T1000 (cell line): ENCODE data around the gene KSR2.
"Not testable (repeated sequence)": the region's sequence is repeated elsewhere in the genome, so short reads cannot be mapped to it uniquely, and the experiment has no call there.

Source experiments
- DNase-seq: peaks from one replicate; lab custom pipeline; 2025; ENCODE audit warnings: mixed read lengths; lab: John Stamatoyannopoulos, UW

The KSR2 gene

DNA sequence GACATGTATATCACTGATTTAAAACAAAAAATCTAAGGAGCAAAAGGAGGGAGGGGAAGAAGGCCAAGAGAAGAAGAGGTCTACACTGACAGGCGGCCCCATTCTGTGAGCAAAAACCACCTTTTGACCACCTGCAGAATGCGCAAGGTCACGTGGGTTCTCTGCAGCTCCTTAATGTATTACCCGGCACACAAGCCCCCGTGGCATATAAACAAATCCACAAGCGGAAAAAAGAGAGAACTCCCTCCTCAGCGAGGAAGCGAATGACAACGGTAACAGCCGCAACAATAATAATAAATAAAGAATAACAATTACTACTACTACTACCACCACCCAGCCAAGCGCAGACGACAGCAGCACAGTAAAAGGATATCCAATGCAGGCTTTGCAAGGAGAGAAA, 1.3 kb downstream of the KSR2 start:
- no peak for DNase-seq

DNA sequence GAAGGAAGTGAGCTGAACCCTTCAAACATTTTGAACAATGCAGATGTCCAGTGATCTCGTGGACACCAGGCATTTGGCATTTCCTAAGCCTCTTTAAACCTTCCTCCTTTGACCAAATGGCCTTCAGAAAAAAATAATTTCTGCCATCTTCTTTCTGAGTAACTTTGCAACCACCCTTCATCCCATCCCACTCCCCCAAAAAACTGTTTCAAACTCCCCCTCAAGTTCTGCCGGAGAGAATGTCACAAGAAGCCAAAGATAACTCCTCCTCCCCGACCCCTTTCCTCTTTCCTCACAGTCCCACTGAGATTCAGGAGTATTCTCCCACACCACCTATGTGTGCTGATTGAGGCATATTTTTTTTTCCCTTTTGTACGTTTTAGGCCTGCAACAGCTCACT, 1.7 kb downstream of the KSR2 start:
- no peak for DNase-seq

DNA sequence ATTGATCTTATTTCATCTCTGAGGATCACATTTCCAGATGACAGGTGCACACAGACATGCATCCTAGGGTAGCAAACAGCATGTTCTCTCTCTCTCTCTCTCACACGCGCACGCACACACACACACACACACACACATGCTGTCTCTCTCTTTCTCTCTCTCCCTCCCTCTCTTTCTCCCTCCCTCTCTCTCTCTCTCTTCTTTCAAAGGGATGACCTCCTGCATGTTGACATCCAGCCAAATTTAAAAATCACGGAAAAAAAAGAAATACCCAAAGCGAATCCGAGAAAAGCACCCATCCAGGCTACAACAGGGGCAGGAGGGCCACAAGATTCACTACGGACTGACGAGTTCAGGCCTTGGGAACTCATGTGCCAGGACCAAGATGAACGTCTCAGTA, 2.3 kb downstream of the KSR2 start:
- DNase-seq: no peak

DNA sequence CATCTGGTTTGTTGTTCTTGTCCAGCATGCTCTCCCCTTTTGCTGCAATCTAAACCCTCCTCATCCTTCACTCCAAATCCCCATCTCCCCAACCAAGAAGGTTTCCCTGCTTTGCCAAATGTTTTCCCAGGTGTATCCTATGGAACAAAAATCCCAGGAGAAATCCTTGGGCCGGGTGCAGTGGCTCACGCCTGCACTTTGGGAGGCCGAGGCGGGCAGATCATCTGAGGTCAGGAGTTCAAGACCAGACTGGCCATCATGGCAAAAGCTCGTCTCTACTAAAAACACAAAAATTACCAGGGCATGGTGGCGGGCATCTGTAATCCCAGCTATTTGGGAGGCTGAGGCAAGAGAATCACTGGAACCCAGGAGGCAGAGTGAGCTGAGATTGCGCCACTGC, 5.0 kb downstream of the KSR2 start:
- no peak for DNase-seq

DNA sequence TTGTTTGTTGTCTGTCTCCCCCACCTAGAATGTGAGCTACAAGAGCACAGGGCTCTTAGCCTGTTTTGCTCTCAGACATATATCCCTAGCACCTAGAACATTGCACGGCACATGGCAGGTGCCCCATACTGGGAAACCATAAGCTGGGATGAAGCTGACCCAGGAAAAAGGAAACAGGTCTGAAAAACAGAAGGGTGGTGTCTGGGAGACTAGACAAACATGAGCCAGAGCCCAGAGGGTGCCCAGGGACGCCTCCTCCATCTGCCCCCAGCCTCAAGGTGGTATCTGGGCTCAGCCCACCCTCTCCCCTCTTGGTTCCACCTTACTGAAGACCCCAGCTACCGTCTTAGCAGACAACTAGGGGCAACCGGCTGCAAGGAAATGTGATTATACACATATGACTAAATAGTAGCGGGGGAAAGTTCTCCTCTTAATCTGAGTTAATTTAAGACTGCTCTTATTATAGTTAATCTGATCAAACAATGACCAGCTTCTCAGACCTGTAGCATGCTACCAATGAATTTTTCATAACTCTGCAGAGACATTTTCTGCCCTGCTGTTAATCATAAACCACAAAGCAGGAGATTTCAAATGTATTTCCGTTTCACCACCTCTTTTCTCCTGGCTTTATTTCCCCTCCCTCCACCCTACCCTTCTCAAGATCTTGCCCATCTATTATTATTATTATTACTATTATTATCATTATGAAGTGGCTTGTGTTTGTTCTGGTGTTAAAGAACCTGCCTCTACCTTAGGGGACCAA, 31.9 kb downstream of the KSR2 start:
- DNase-seq: no peak

DNA sequence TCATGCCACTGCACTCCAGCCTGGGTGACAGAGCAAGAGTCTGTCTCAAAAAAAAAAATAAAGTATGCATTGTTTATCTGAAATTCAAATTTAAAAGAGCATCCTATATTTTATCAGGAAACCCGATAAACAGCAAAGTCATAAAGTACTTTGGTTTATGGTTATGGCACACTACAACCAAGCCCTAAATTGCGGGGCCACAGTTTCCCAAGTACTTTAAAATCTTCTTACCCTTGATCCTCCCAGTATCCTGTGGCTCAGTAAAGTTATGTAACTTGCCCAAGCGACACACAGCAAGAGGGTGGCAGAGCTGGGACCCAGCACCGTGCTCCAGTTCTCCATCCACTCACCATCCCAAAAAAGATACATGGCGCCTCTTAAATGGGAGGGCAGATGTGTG, 35.2 kb downstream of the KSR2 start:
- no peak for DNase-seq

DNA sequence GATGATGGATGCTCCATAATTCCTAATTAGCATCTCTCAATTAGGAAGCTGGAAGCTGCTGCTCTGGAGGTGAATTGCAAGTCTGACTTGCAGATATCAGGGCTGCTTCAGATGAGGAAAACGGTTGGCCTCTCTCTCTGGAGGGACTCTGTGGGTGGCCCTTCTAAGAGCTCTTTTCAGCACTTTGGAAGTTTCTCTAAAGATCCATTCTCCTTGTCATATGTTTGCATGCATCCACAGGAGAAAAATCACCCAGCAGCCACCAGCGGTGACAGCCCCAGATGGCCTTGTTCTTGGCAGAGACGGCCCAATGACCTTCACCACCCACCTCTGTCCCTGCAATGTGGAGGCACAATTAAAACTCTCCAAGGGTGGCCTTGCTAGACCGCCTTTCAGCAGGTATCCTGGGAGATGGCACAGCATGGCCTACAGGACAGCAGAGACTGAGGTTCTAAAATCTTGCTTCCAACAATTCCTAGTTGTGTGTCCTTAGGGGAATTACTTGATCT, 42.3 kb downstream of the KSR2 start:
- DNase-seq: no peak

DNA sequence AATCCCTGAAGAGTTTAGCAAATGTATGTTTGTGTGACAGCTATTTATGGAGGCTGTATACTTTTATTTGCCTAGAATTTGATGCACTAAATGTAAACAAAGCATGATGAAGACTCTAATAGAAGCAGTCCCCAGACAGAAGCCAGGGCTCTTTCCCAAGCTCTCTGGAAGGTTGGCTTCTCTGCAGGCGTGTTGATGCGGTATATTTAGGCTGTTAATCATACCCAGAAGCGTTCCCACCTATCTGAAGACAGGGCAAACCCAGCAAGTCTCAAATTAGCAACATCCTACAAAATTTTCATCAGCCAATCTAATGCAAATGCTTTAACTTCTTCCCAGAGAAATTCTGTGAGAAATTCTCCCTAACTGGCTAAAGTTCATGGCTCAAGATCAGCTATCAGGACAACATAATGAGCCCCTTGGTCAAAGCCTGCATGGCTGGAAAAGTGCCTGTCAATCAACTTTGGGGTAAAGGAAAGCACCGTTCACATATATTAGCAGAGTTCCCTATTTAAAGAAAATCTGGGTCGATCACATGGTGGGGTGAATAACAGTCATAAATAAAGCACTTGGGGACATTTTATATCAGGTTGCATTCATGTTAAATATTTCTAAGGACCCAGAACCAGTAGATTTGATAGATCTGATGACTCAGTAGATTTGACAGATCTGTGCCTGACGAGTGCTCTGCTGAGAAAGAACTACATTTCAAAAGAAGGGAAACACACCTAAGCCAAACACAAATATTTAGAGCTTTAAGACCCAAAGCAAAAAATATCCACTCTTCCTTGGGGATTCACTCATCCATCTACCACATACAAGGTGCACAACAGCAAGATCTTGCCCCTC, 46.6 kb downstream of the KSR2 start:
- DNase-seq: no peak

DNA sequence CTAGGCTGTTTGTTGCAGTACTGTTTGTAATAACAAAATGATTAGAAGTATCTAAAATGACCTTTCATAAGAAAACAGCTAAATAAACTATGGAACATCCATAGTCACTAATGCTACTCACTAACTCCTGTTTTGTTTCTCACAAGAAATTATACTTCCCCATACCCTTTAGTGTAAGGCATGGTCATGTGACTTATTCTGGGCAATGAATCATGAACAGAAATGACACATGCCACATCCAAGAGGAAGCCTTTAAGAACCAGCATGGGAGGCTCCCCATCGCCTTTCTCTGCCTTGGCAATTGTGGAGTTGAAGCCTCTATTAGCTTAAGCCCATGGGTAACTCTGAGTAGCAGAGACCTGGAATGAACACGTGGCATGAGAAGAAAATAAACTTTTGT, 49.3 kb downstream of the KSR2 start:
- DNase-seq: no peak

DNA sequence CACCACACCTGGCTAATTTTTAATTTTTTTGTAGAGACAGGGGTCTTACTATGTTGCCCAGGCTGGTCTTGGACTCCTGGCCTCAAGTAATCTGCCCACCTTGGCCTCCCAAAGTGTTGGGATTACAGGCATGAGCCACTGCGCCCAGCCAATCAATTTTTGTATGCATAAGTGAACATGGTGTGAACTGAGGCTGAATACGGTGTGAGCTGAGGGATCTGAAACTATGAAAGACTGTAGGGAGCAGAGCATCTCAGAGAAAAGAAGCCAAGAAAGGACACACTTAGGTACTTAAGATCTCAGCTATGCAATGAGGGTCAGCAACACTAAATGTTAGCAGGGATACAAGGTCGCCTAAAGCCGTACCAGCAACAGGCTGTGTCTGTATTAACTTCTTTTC, 54.1 kb downstream of the KSR2 start:
- no peak for DNase-seq

DNA sequence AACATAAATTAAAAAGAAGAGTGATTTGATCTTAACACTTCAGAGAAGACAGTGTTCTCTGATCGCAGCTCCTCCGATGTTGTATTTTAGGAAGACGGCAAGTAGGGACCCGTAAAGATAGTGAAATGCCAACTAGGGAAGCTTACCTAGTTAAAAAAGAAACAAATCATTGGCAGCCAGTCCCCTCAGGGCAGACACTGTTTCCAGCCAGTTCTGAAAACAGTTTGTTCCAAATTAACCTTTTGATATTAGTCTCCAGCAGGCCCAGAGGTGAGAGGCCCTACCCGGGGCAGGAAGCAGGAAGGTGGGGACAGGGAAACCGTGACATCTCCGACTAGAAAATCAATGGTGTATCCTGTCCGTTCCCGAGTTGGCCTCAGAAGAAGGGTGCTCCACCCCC, 56.0 kb downstream of the KSR2 start:
- no peak for DNase-seq

DNA sequence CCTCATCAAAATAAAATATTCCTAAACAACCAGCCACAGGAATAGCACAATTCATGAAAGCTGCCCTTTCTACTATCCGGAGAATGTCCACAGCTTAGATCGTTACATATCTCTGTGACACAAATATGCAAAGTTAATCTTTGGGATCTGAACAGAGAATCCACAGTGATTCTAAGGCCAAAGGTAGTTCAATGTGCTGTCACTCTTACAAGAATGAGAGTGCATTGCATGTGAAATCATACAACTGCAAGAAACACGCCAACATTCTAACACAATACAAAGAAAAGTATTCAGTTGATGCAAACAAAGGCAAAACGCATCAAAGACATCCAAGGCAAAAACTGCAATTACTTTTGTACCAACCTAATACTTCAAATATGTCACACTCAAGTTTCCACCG, 60.4 kb downstream of the KSR2 start:
- no peak for DNase-seq

DNA sequence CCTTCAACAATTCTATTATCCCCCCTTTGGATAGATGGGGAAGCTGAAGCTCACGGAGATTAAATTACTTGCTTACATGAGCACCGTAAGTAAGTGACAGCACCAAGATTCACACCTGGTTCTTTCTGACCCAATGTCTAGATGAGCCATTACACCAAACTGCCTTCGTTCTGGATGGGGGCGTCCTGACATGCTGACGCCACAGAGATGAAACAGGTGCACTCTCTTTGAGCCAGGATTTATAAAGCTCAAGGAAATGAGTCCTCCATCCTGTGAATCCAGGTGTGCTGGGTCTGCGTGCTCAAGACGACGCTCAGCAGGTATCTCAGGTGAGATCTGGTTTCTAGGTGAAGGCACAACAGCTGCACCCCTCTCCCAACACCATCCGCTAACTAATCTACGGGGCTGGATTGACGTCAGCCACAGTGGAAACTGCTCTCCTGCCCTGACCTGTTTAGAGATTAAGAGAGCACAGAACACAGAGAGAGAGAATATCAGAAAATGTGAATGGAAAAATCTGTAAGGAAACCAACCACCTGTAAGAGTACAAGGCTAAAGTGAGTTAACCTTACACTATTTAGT, 61.6 kb downstream of the KSR2 start:
- DNase-seq: no peak

DNA sequence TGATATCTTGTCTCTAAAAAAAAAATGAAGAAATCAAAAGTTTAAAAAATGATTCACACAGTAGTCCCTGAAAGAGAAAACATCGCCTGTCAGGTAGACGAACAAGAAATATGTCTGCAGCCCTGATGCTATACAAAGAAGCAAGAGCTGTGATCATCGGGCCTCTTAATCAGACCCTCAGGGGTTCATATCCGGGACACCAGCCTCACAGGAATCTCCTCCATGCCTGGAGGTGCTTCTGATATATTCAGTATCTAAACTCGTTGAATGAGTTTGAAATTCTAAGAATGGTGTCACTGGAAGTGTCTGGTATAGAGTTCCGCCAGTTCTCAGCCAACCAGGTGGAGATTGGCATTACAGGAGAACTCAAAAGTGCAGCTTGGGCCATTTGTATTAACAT, 64.7 kb downstream of the KSR2 start:
- DNase-seq: no peak

DNA sequence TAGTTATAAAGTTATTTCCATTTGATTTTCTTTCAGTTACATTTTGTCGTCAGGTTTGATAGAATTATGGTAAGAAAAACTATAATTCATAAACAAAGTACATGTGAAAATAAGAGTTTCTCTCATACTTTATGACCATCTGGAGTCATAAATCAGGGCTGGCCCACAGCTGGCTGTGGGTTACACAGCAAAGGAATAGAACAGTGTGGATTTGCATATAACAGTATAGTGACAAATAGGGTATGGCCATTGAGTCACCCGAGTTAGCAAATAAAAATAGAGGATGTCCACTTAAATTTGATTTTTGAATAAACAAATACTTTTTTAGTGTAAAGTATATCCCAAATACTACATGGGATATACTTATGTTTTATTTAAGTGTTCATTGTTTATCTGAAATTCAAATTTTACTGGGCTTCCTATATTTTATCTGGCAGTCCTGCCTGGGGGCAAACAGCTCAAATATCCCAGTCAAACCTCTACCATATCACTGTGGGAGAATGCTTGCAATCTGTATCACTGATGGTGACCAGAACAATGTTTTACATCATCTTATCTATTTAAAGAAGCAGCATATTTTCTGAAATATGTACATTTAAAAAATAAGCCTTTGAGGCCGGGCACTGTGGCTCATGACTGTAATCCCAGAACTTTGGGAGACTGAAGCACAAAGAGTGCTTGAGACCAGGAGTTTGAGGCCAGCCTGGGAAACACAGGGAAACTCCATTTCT, 65.5 kb downstream of the KSR2 start:
- DNase-seq: no peak

DNA sequence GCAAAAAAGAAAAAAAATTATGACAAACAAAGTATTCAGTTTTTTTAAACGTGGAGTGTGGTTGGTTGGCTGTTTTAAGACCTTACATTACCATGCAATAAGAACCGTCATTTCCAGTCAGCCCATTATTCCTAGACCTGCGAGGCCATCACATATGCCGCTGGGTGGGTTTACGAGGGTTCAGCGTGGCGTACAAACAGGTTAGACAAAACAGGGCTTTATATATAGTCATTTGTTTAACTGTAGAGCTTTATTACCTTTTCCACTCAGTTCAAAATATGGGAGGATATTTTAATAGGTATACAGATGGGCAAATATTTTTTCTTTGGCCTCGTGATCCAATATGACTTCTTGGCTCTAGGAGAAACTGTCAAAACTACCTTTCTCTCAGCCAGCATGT, 67.2 kb downstream of the KSR2 start:
- no peak for DNase-seq

DNA sequence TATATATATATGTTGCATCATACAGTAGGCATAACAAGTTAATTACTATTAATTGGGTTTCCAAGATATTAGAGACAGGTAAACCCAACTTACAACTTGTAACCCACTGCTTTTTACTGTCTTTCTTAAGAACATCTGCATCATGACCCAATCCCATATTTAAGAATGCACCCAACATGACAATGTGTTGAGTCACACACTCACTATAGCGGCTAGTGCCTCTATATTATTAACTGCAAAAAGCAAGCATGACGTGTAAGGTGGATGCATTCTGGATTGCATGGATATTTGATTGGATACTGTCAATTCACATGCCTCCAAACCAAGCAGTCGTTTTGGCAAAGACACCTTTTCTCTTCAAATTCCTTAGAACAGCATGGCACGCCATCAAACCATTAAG, 68.2 kb downstream of the KSR2 start:
- DNase-seq: no peak

DNA sequence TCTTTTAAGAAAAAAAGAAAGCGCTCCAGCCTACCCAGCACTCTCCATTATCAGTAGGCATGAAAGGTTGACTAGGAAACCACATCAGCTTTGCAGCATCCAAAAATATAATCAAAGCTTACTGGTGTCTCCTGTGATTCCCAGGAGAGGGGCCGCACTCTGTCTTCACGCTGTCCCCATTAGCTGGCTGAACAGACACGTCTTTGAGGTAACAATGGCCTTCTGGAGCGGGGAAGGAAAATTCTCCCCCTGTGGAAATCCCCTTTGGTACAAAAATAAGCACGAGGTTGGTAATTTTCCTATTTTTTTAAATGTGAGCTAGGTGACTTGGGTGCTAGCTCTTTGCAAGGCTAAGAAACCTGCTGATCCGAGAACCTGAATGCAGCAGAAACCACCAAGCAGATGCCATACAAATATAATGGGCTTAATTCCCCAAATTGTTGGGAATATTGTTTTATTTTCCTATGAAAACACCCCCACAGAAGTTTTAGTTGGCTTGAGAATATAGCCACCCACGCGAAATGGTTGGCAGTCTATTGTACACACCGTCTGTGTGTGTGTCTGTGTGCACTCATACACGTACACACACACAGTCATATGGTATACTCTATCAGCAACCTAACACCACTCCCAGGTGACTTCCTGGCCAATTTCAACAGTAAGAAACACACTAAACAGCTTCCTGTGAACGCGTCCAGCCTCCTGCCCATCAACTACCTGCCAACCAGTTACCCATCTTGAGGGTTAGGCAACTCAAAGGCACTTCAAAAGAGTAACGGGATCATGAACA, 71.2 kb downstream of the KSR2 start:
- no peak for DNase-seq

DNA sequence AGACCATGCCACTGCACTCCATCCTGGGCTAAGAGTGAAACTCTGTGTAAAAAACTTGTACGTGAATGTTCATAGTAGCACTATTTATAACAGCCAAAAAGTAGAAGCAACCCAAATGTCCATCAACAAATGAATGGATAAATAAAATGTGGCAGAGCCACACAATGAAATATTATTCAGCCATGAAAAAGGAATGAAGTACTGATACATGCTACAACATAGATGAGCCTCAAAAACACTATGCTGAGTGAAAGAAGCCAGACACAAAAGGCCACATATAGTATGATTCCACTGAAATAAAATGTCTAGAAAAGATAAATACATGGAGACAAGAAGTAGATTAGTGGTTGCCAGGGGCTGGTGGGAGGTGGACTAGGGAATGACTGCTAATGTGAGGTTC, 72.8 kb downstream of the KSR2 start:
- no peak for DNase-seq

DNA sequence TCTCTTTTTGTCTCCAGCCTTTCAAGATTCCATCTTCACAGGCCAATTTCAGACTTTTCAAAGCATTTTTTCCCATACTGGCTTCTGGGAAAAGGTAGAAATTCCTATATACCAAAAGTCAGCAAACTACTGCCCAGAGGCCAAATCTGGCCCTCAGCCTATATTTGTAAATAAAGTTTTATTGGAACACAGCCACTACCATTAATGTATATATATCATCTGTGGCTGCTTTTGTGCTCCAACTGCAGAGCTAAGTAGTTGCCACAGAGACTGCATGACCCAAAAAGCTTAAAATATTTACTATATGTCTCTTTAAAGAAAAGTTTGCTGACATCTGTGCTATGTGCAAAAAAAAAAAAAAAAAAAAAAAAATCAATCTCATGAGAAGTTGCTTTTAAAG, 76.3 kb downstream of the KSR2 start:
- no peak for DNase-seq

DNA sequence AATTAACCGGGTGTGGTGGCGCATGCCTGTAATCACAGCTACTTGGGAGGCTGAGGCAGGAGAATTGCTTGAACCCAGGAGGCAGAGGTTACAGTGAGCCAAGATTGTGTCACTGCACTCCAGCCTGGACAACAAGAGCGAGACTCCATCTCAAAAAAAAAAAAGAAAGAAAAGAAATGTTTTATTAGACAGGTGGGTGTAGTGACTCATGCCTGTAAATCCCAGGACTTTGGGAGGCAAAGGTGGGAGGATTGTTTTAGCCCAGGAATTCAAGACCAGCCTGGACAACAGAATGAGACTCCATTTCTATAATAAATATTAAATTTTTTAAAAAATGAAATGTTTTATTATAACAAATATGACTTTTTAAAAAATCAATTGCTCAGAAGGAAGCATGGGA, 77.5 kb downstream of the KSR2 start:
- DNase-seq: not testable (repeated sequence)

DNA sequence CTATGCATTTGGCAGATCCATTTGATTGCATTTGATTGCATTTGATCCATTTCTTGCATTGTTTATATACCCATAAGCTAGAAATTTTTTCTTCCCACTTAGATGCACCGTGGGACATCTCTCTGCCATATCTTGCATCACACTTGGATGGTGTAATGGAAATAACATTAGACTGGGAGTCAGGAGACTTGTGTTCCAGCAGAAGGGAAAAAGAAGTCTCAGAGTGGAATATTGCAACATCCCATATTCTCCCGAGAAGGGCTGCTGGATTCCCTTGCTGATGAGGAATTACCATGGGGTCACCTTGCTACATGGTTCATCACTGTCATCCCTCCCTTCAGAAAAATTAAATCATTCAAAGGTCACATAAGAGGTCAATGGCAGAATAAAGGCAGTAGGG, 78.1 kb downstream of the KSR2 start:
- no peak for DNase-seq
